Spleen (tissue), 7 donors: Measurements from ENCODE around the gene TIFAB.

Source experiments
- POLR2A ChIP-seq, 3 donors: fragments of 450-650 bp; IDR thresholded peaks; one replicate each; pipeline ENCODE4 v1.5.1; 2017; ENCODE audit warnings: antibody characterized with exemption in 3 of 3, mild to moderate bottlenecking in 1 of 3
- POLR2AphosphoS5 ChIP-seq, 3 donors: sonication (generic); formaldehyde crosslinking; IDR thresholded peaks; one replicate each; pipeline ENCODE4 v1.5.1; 2017; ENCODE audit warnings: antibody characterized with exemption in 3 of 3
- TF ChIP-seq, protein P1 (sequence below), 11 experiments: fragments of 200-600 bp in 7 of 11; fragments of 450-650 bp in 4 of 11; sonication (generic) in 4 of 11; IDR thresholded peaks in 8 of 11; conservative IDR thresholded peaks in 3 of 11; 1 replicate in 7 of 11; 2 replicates in 4 of 11; pipeline versions ENCODE4 v1.4.0 to v1.8.0; 2016 to 2021; ENCODE audit warnings: antibody characterized with exemption in 11 of 11, inconsistent platforms in 4 of 11, mild to moderate bottlenecking in 1 of 11
- donor health status: DM: no; HTN: no; CAD: no; lungs with moderate emphysema.
- donor health status: DM: no; HTN: no; CAD: no.
- donor health status: DM: no; HTN: no; CAD: no.

DNA sequence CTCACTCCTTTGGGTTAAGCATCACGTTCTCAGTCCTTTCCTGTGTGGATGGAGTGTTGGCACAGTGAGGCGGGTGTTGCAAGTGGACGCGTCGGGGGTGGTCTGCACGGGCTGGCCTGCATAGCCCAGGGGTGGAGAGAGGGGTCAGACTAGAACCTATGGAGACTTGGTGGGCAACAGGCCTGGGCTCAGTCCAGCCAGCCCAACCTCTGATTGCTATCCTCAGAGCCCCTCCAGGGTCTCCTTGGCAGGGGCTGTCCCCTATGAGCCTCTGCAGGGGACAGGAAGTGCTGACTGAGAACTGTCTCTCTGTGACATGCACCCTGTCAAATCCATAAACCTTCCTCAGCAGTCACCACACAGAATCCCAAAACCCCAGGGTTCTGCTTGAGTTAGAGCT lies 7.3 kb downstream of the TIFAB start:
- TF ChIP-seq POLR2A (IDR thresholded peaks at IDR 0.05) (no peak), POLR2AphosphoS5 (IDR thresholded peaks at IDR 0.05) (no peak)
- TF ChIP-seq, protein P1, sequence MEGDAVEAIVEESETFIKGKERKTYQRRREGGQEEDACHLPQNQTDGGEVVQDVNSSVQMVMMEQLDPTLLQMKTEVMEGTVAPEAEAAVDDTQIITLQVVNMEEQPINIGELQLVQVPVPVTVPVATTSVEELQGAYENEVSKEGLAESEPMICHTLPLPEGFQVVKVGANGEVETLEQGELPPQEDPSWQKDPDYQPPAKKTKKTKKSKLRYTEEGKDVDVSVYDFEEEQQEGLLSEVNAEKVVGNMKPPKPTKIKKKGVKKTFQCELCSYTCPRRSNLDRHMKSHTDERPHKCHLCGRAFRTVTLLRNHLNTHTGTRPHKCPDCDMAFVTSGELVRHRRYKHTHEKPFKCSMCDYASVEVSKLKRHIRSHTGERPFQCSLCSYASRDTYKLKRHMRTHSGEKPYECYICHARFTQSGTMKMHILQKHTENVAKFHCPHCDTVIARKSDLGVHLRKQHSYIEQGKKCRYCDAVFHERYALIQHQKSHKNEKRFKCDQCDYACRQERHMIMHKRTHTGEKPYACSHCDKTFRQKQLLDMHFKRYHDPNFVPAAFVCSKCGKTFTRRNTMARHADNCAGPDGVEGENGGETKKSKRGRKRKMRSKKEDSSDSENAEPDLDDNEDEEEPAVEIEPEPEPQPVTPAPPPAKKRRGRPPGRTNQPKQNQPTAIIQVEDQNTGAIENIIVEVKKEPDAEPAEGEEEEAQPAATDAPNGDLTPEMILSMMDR (IDR thresholded peaks at IDR 0.05 in 8 of 11, conservative IDR thresholded peaks at IDR 0.05 in 3 of 11) = no peak
